ENCODE results near the gene SLC66A2. TPM values are rescaled to one million over a fixed set of nuclear protein-coding genes. Genes with fewer than 3 reads are reported as not detected.

SLC66A2 gene
- total RNA-seq, 1 donor from 2014 or later = 52.9 TPM

- peaks cover 0 to 8% of the 10 kb centered on the region in 2 donors for H3K36me3 ChIP-seq
- intact Hi-C loops (cut with DNase I) = loop anchor here (10.0 kb wide), 1 partner anchor 589 kb away; the partner anchor contains the start of gene NFATC1
- H3K27ac ChIP-seq = no peak overlapping the region
- H3K4me3 ChIP-seq = no peak overlapping the region
- H3K27me3 ChIP-seq = no peaks in the 10 kb centered on the region
- H3K9me3 ChIP-seq = no peaks in the 10 kb centered on the region
- no peak for DNase-seq (ENCODE audit: low spot score in 2 of 2)
- TF ChIP-seq CTCF (IDR thresholded peaks at IDR 0.05) = no peak
- H3K4me1 ChIP-seq = peaks cover 5 to 8% of the 10 kb centered on the region in 2 donors
These were observed 32.3 kb upstream of the SLC66A2 start for GRCh38 chr18:79983793-79984192.

- Histone ChIP-seq H3K9me3 (no peaks in the 10 kb centered on the region), H3K36me3 (peaks cover 0 to 8% of the 10 kb centered on the region in 2 donors), H3K27ac (no peak overlapping the region), H3K27me3 (no peaks in the 10 kb centered on the region), H3K4me3 (no peak overlapping the region), H3K4me1 (peaks cover 5 to 8% of the 10 kb centered on the region in 2 donors)
- TF ChIP-seq CTCF (IDR thresholded peaks at IDR 0.05) = no peak
- intact Hi-C loops (cut with DNase I) = loop anchor here (10.0 kb wide), 1 partner anchor 588 kb away; the partner anchor contains the start of gene NFATC1
- DNase-seq (ENCODE audit: low spot score in 2 of 2) = no peak
These were observed 31.8 kb upstream of the SLC66A2 start for GRCh38 chr18:79983253-79983652.

- Histone ChIP-seq H3K9me3 (no peaks in the 10 kb centered on the region), H3K4me1 (peaks cover 5 to 8% of the 10 kb centered on the region in 2 donors)
- no peak for DNase-seq (ENCODE audit: low spot score in 2 of 2)
These were observed 31.3 kb upstream of the SLC66A2 start for GRCh38 chr18:79982736-79983135.

GRCh38 chr18:79980585-79980984 is 29.1 kb upstream of the SLC66A2 start:
- Histone ChIP-seq H3K9me3 (no peaks in the 10 kb centered on the region), H3K27me3 (no peaks in the 10 kb centered on the region), H3K4me1 (no peaks in the 10 kb centered on the region), H3K27ac (no peak overlapping the region), H3K4me3 (no peak overlapping the region), H3K36me3 (peaks cover 0 to 12% of the 10 kb centered on the region in 2 donors)
- no peak for TF ChIP-seq CTCF (IDR thresholded peaks at IDR 0.05)
- DNase-seq (ENCODE audit: low spot score in 2 of 2) = no peak
- intact Hi-C loops (cut with DNase I) = loop anchor here (10.0 kb wide), 1 partner anchor 586 kb away; the partner anchor contains the start of gene NFATC1

More at GRCh38 chr18:79982736-79983135, 31.3 kb upstream of the SLC66A2 start:
- no peaks in the 10 kb centered on the region for H3K27me3 ChIP-seq
- H3K27ac ChIP-seq = no peak overlapping the region
- peaks cover 0 to 8% of the 10 kb centered on the region in 2 donors for H3K36me3 ChIP-seq
- intact Hi-C loops (cut with DNase I) = loop anchor here (10.0 kb wide), 1 partner anchor 588 kb away; the partner anchor contains the start of gene NFATC1
- TF ChIP-seq CTCF (IDR thresholded peaks at IDR 0.05) = no peak
- H3K4me3 ChIP-seq = no peak overlapping the region

- intact Hi-C loops (cut with DNase I) = loop anchor here (10.0 kb wide), 1 partner anchor 585 kb away; the partner anchor contains the start of gene NFATC1
- Histone ChIP-seq H3K36me3 (peaks cover 2 to 12% of the 10 kb centered on the region in 2 donors), H3K27me3 (no peaks in the 10 kb centered on the region), H3K4me3 (no peak overlapping the region), H3K4me1 (no peaks in the 10 kb centered on the region), H3K27ac (no peak overlapping the region), H3K9me3 (no peaks in the 10 kb centered on the region)
- no peak for TF ChIP-seq CTCF (IDR thresholded peaks at IDR 0.05)
- DNase-seq (ENCODE audit: low spot score in 2 of 2) = no peak
These were observed 28.4 kb upstream of the SLC66A2 start for GRCh38 chr18:79979843-79980242.

Data from ascending aorta (tissue), 2 donors.